B cell (primary cell): ENCODE data around the gene SNCA.

Source experiments
- CTCF ChIP-seq: fragments of 200-600 bp; IDR thresholded peaks from one replicate; pipeline ENCODE4 v1.8.0; 2022; ENCODE audit warnings: antibody characterized with exemption, mild to moderate bottlenecking
- EZH2 ChIP-seq: IDR thresholded peaks from 2 replicates; pipeline ENCODE4 v1.6.1; 2012; ENCODE audit warnings: borderline replicate concordance, low read depth, mild to moderate bottlenecking, moderate library complexity, low read length; ENCODE audit not compliant: insufficient read depth, poor library complexity, severe bottlenecking

- no peak for TF ChIP-seq CTCF
- no peak for TF ChIP-seq EZH2
Observed at GRCh38 chr4:89723096-89723495, 113.9 kb downstream of the SNCA start.
